B cell (primary cell): ENCODE measurements around the gene CTSH. TPM values are rescaled to one million over a fixed set of nuclear protein-coding genes. Genes with fewer than 3 reads are reported as not detected.

ENCODE experiments used
- ATAC-seq: fragments of 200-7000 bp; cut with Tn5 transposase; one replicate; pipeline ENCODE4 v1.10.0; 2021; ENCODE audit warnings: low read depth, mild to moderate bottlenecking, moderate number of reproducible peaks, moderate library complexity
- CTCF ChIA-PET: fragments of 350-600 bp; sonication (Branson Sonifier 250); formaldehyde crosslinking; loops from one replicate; lab custom pipeline; 2021; ENCODE audit warnings: antibody characterized with exemption, inconsistent platforms; lab: Charles Lee
- POLR2A ChIA-PET: fragments of 350-600 bp; sonication (Branson Sonifier 250); formaldehyde crosslinking; loops from one replicate; lab custom pipeline; 2021; ENCODE audit warnings: antibody characterized with exemption; lab: Charles Lee
- DNase-seq: peaks from one replicate; pipeline ENCODE4 v3.0.0; 2013
- H2AFZ ChIP-seq: 2 replicates; pipeline ENCODE4 v1.6.1; 2012; ENCODE audit warnings: mild to moderate bottlenecking, low read depth, low read length; ENCODE audit not compliant: insufficient read depth, poor library complexity, severe bottlenecking
- H3K27ac ChIP-seq, 2 donors: 1 replicate in 1 of 2; 2 replicates in 1 of 2; pipeline ENCODE4 v1.5.1; 2012 to 2013; ENCODE audit warnings: low read length in 2 of 2, mild to moderate bottlenecking in 2 of 2, moderate library complexity in 1 of 2
- H3K27me3 ChIP-seq, 4 experiments: fragments of 200-600 bp in 1 of 4; sonication (generic) in 1 of 4; replicated peaks in 1 of 4; 1 replicate in 2 of 4; 2 replicates in 2 of 4; pipeline versions ENCODE4 v1.6.1 to v1.7.0; 2013 to 2016; ENCODE audit warnings: low read length in 3 of 4, mild to moderate bottlenecking in 2 of 4, mixed read lengths in 1 of 4, moderate library complexity in 1 of 4; ENCODE audit not compliant: insufficient read depth in 4 of 4, control insufficient read depth in 3 of 4; ENCODE audit errors: control extremely low read depth in 1 of 4
- H3K36me3 ChIP-seq, 2 experiments: replicated peaks in 1 of 2; 1 replicate in 1 of 2; 2 replicates in 1 of 2; pipeline versions ENCODE4 v1.6.1 to v1.7.1; 2013; ENCODE audit warnings: low read length in 1 of 2; ENCODE audit not compliant: insufficient read depth in 2 of 2, control insufficient read depth in 1 of 2; ENCODE audit errors: control extremely low read depth in 1 of 2, extremely low read depth in 1 of 2
- H3K4me1 ChIP-seq, 2 donors: fragments of 200-600 bp in 1 of 2; sonication (generic) in 1 of 2; 1 replicate in 1 of 2; 2 replicates in 1 of 2; pipeline versions ENCODE4 v1.5.1 to v1.6.1; 2013 to 2017; ENCODE audit warnings: low read length in 2 of 2; ENCODE audit not compliant: control insufficient read depth in 2 of 2, insufficient read depth in 2 of 2
- H3K4me2 ChIP-seq: replicated peaks from 2 replicates; pipeline ENCODE3; 2012; ENCODE audit warnings: mild to moderate bottlenecking, low read depth, low read length; ENCODE audit not compliant: poor library complexity, severe bottlenecking
- H3K4me3 ChIP-seq, 5 experiments: fragments of 200-600 bp in 1 of 5; sonication (generic) in 1 of 5; 1 replicate in 3 of 5; 2 replicates in 2 of 5; pipeline versions ENCODE4 v1.5.1 to v1.7.0; 2011 to 2016; ENCODE audit warnings: low read length in 4 of 5, mild to moderate bottlenecking in 4 of 5, low read depth in 2 of 5, control low read depth in 1 of 5, moderate library complexity in 1 of 5; ENCODE audit not compliant: insufficient read depth in 1 of 5; ENCODE audit errors: control extremely low read depth in 1 of 5, extremely low read depth in 1 of 5
- H3K79me2 ChIP-seq: fragments of 200-600 bp; sonication (generic); one replicate; pipeline ENCODE4 v1.6.0; 2016; ENCODE audit warnings: low read length; ENCODE audit not compliant: control insufficient read depth, insufficient read depth
- H3K9ac ChIP-seq: fragments of 200-600 bp; sonication (generic); 2 replicates; pipeline ENCODE4 v1.6.1; 2017; ENCODE audit warnings: mild to moderate bottlenecking, low read length, moderate library complexity
- H3K9me3 ChIP-seq, 3 donors: one replicate each; pipeline versions ENCODE4 v1.6.1 to v1.7.1; 2013; ENCODE audit warnings: low read length in 2 of 3; ENCODE audit not compliant: control insufficient read depth in 2 of 3, insufficient read depth in 1 of 3; ENCODE audit errors: control extremely low read depth in 1 of 3
- H4K20me1 ChIP-seq: 2 replicates; pipeline ENCODE4 v1.6.0; 2012; ENCODE audit warnings: mild to moderate bottlenecking, low read length; ENCODE audit not compliant: insufficient read depth, control insufficient read depth, poor library complexity, severe bottlenecking
- H3K27ac Mint-ChIP-seq: one replicate; pipeline ENCODE4 v1.8.0; 2021; ENCODE audit warnings: mixed read lengths
- H3K27me3 Mint-ChIP-seq: one replicate; pipeline ENCODE4 v1.8.0; 2021; ENCODE audit warnings: mixed read lengths
- H3K4me1 Mint-ChIP-seq: one replicate; pipeline ENCODE4 v1.8.0; 2021; ENCODE audit warnings: mixed read lengths
- H3K4me3 Mint-ChIP-seq: one replicate; pipeline ENCODE4 v1.8.0; 2021; ENCODE audit warnings: mixed read lengths
- H3K9me3 Mint-ChIP-seq: one replicate; pipeline ENCODE4 v1.8.0; 2022; ENCODE audit warnings: mixed read lengths; ENCODE audit not compliant: insufficient read depth
- EZH2 ChIP-seq: IDR thresholded peaks from 2 replicates; pipeline ENCODE4 v1.6.1; 2012; ENCODE audit warnings: borderline replicate concordance, low read depth, mild to moderate bottlenecking, moderate library complexity, low read length; ENCODE audit not compliant: insufficient read depth, poor library complexity, severe bottlenecking
- WGBS: methylation state at CpG from one replicate; pipeline ENCODE4 v1.1.5; 2013; ENCODE audit warnings: missing lambda C conversion rate; ENCODE audit not compliant: insufficient coverage; 5-methylcytosine and 5-hydroxymethylcytosine counted together
- intact Hi-C: fragments of 100-400 bp; cut with micrococcal nuclease; formaldehyde crosslinking; loops from one replicate; pipeline ENCODE4 v1.10.0; 2022
- polyA minus RNA-seq: library from RNA; depleted of rRNA, polyadenylated mRNA; stranded (reverse); fragments of >200 nt; gene quantifications from 2 replicates; pipeline ENCODE4 v1.2.3, GENCODE V29; 2012
- polyA plus RNA-seq: library from polyadenylated mRNA; depleted of rRNA; stranded (reverse); fragments of >200 nt; gene quantifications from 2 replicates; pipeline ENCODE4 v1.2.3, GENCODE V29; 2012
- total RNA-seq, 2 donors: library from RNA; stranded (reverse); fragments of 120-200 nt in 1 of 2; gene quantifications; 1 replicate in 1 of 2; 2 replicates in 1 of 2; pipeline versions ENCODE4 v1.2.3 to v1.2.4, GENCODE V29; 2013 to 2022
- TF ChIP-seq, protein P1 (sequence below): fragments of 200-600 bp; IDR thresholded peaks from one replicate; pipeline ENCODE4 v1.8.0; 2022; ENCODE audit warnings: antibody characterized with exemption, mild to moderate bottlenecking

Gene CTSH, protein sequence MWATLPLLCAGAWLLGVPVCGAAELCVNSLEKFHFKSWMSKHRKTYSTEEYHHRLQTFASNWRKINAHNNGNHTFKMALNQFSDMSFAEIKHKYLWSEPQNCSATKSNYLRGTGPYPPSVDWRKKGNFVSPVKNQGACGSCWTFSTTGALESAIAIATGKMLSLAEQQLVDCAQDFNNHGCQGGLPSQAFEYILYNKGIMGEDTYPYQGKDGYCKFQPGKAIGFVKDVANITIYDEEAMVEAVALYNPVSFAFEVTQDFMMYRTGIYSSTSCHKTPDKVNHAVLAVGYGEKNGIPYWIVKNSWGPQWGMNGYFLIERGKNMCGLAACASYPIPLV
- 438 and 441 TPM in 2 replicates for total RNA-seq
- total RNA-seq (2013): 270 TPM
- polyA plus RNA-seq: 221 and 399 TPM in 2 replicates
- 319 and 399 TPM in 2 replicates for polyA minus RNA-seq

DNA sequence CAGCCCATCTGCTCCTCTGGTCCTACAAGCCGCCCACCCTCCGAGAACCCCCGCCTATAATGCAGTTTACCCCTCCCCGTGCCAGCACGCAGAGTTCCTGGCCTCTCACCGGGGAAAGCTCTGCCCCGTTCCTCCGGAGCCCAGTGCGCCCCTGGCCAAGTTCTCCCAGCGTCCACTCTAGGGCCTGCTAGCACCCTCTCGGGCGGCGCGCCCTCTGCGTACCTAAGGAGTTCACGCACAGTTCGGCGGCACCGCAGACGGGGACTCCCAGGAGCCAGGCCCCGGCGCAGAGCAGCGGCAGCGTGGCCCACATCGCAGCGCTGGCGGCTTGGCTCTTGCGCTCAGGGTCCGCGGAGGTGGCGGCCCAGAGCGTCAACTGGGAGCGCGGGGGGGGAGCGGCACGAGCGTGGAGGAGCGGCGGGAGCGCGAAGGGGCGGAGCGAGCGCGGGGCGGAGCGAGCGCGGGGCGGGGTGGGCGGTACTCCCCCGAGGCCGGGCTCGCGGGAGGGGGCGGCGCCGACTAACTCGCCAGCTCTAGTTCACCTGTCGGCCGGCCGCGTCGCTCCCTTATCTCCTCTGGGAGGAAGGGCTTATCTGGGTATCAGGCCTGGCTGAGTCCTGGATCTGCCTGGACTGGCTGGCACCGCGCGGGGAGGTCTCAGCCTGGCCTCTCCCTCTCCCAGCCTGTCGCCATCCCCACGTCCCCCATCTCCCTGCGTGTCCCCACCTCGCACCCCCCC, at the start of gene CTSH:
CTSH (minus strand) TSS at position 378 of the 739 bp plus-strand sequence; CDS start at position 313, 65 bp downstream.
- Histone ChIP-seq H2AFZ (peak within 1 kb of the TSS; percentile 87), H3K27ac (peak within 1 kb of the TSS; percentile 77 to 83)

More for the DNA sequence above, at the start of gene CTSH:
- ChIA-PET POLR2A (interaction anchor here (0.6 to 2.1 kb wide), 7 partner anchors 23 to 146 kb away, joined by 3 to 12 read pairs (median 5); partner anchors contain the start of gene MORF4L1), CTCF (interaction anchor here (1.0 to 2.7 kb wide), 8 partner anchors 9 to 240 kb away, joined by 3 to 31 read pairs (median 4); no protein-coding TSS in a partner anchor)
- intact Hi-C loops: loop anchor here (1.0 to 2.0 kb wide), 2 partner anchors 59 to 72 kb away; partner anchors contain the start of gene MORF4L1
- Histone ChIP-seq H4K20me1 (no peaks in the 10 kb centered on the region), H3K4me2 (peak within 1 kb of the TSS; percentile 96), H3K4me1 (peaks cover 34 to 48% of the 10 kb centered on the region in 2 donors), H3K9ac (peak within 1 kb of the TSS; percentile 87), H3K4me3 (peak within 1 kb of the TSS; percentile 61 to 97 (median 94)), H3K27me3 (no peaks in the 10 kb centered on the region), H3K79me2 (peaks cover 43% of the 10 kb centered on the region), H3K36me3 (no peaks in the 10 kb centered on the region), H3K9me3 (peaks cover 0 to 7% (median 0%) of the 10 kb centered on the region in 3 donors)
- peak within 1 kb of the TSS; percentile 95 for H3K27ac Mint-ChIP-seq
- ATAC-seq (peak; percentile 95), DNase-seq (peak; percentile 91)
- TF ChIP-seq, protein P1, sequence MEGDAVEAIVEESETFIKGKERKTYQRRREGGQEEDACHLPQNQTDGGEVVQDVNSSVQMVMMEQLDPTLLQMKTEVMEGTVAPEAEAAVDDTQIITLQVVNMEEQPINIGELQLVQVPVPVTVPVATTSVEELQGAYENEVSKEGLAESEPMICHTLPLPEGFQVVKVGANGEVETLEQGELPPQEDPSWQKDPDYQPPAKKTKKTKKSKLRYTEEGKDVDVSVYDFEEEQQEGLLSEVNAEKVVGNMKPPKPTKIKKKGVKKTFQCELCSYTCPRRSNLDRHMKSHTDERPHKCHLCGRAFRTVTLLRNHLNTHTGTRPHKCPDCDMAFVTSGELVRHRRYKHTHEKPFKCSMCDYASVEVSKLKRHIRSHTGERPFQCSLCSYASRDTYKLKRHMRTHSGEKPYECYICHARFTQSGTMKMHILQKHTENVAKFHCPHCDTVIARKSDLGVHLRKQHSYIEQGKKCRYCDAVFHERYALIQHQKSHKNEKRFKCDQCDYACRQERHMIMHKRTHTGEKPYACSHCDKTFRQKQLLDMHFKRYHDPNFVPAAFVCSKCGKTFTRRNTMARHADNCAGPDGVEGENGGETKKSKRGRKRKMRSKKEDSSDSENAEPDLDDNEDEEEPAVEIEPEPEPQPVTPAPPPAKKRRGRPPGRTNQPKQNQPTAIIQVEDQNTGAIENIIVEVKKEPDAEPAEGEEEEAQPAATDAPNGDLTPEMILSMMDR: no peak
- no peak for TF ChIP-seq EZH2
- H3K27me3 Mint-ChIP-seq: no peaks in the 10 kb centered on the region
- H3K9me3 Mint-ChIP-seq: no peaks in the 10 kb centered on the region
- H3K4me1 Mint-ChIP-seq: peaks cover 32% of the 10 kb centered on the region
- 4% methylated on average over 71 of the region's 71 CpGs for WGBS
- H3K4me3 Mint-ChIP-seq: peak within 1 kb of the TSS; percentile 98
